Heart right ventricle (tissue), 16 donors: ENCODE measurements around the gene PLS3. TPM values are rescaled to one million over a fixed set of nuclear protein-coding genes. Genes with fewer than 3 reads are reported as not detected.

Experiments
- ATAC-seq, 8 donors: fragments of 200-7000 bp; cut with Tn5 transposase; one replicate each; pipeline ENCODE4 v1.9.1; 2020; ENCODE audit warnings: mild to moderate bottlenecking in 8 of 8, moderate library complexity in 8 of 8, moderate number of reproducible peaks in 1 of 8
- DNase-seq, 2 donors: peaks; one replicate each; pipeline ENCODE4 v3.0.0-alpha.2; 2020
- H3K27ac ChIP-seq, 10 donors: fragments of 200-600 bp; sonication (generic) in 2 of 10; one replicate each; pipeline versions ENCODE4 v1.5.0 to v1.8.0; 2020 to 2022; ENCODE audit warnings: mild to moderate bottlenecking in 3 of 10
- H3K27me3 ChIP-seq, 7 donors: fragments of 200-600 bp; one replicate each; pipeline ENCODE4 v1.8.0; 2021 to 2022; ENCODE audit warnings: mild to moderate bottlenecking in 2 of 7
- H3K36me3 ChIP-seq, 9 donors: fragments of 200-600 bp; sonication (generic) in 1 of 9; one replicate each; pipeline versions ENCODE4 v1.5.0 to v1.8.0; 2020 to 2022; ENCODE audit warnings: mild to moderate bottlenecking in 2 of 9
- H3K4me1 ChIP-seq, 9 donors: fragments of 200-600 bp; sonication (generic) in 1 of 9; one replicate each; pipeline versions ENCODE4 v1.5.0 to v1.8.0; 2020 to 2022; ENCODE audit warnings: mild to moderate bottlenecking in 4 of 9
- H3K4me3 ChIP-seq, 10 donors: fragments of 200-600 bp; sonication (generic) in 2 of 10; one replicate each; pipeline versions ENCODE4 v1.5.0 to v1.8.0; 2020 to 2022; ENCODE audit warnings: mild to moderate bottlenecking in 7 of 10, moderate library complexity in 2 of 10
- H3K9me3 ChIP-seq, 11 donors: fragments of 200-600 bp in 10 of 11; sonication (generic) in 2 of 11; one replicate each; pipeline versions ENCODE4 v1.5.0 to v1.8.0; 2013 to 2022; ENCODE audit warnings: mild to moderate bottlenecking in 2 of 11, control low read depth in 1 of 11, moderate library complexity in 1 of 11
- CTCF ChIP-seq, 9 donors: fragments of 200-600 bp; sonication (generic) in 2 of 9; IDR thresholded peaks; one replicate each; pipeline versions ENCODE4 v1.5.0 to v1.8.0; 2021 to 2022; ENCODE audit warnings: antibody characterized with exemption in 9 of 9, mild to moderate bottlenecking in 5 of 9, moderate library complexity in 1 of 9
- WGBS, 2 donors: extraction: QIAGEN DNeasy Blood & Tissue Kit; methylation state at CpG; one replicate each; pipeline ENCODE4 v1.1.7; 2013; ENCODE audit warnings: inconsistent platforms in 1 of 2; 5-methylcytosine and 5-hydroxymethylcytosine counted together
- intact Hi-C, 10 donors: fragments of 100-400 bp; cut with DNase I; formaldehyde crosslinking; loops; one replicate each; pipeline versions ENCODE4 v1.11.1 to v1.14.2; 2022
- polyA plus RNA-seq, 2 donors: library from polyadenylated mRNA; stranded (reverse); fragments of 200-250 nt; gene quantifications; one replicate each; pipeline ENCODE4 v1.2.3, GENCODE V29; 2013
- total RNA-seq, 10 donors: library from RNA; stranded (reverse); fragmentation: NEBNext Ultra II Directional in 3 of 10; extraction: Animal tissue kit (Norgen Biotek cat#: 25700) in 3 of 10; gene quantifications; one replicate each; pipeline versions ENCODE4 v1.2.1 to v1.2.4, GENCODE V29; 2021 to 2023
- donor health status: Arrhythmogenic right ventricular cardiomyopathy.
- donor health status: ischemic (EF 13 %, LVEDD 7.1; RV severe dilation, severe dysfunction).
- donor health status: healthy with polysubstance abuse.
- donor health status: DM: no; HTN: yes; CAD: no.
- donor health status: DM: no; HTN: no; CAD: no.
- donor health status: ischemic (EF 25% LVEDD 6.9; RV normal size, moderate dysfunction).
- donor health status: ischemic (EF 25% LVEDD 5.7; RV mildly dilated, moderate dysfunction).
- donor health status: healthy.
- donor health status: DM: yes; HTN: yes; CAD: no.
- donor health status: Ischemic cardiomyopathy.
- donor health status: ischemic (EF 35%, LVEDD 5.7; RV mildly dilated, moderate dysfunction).
- donor health status: nonischemic (EF 11% LVEDD 7.7; RV severe dilation, severe dysfunction).
- donor health status: DM: yes; HTN: yes; CAD: no.
- donor health status: PGD.
- donor health status: ischemic (EF 29% LVEDD 5.4; RV normal size, mild dysfunction).
- donor health status: nonischemic (EF 23%, LVEDD 6.1; RV moderate dilation, normal function).

The PLS3 gene
- total and polyA plus RNA-seq, 12 donors: 29.7 to 56.9 (median 38.0) TPM

DNA sequence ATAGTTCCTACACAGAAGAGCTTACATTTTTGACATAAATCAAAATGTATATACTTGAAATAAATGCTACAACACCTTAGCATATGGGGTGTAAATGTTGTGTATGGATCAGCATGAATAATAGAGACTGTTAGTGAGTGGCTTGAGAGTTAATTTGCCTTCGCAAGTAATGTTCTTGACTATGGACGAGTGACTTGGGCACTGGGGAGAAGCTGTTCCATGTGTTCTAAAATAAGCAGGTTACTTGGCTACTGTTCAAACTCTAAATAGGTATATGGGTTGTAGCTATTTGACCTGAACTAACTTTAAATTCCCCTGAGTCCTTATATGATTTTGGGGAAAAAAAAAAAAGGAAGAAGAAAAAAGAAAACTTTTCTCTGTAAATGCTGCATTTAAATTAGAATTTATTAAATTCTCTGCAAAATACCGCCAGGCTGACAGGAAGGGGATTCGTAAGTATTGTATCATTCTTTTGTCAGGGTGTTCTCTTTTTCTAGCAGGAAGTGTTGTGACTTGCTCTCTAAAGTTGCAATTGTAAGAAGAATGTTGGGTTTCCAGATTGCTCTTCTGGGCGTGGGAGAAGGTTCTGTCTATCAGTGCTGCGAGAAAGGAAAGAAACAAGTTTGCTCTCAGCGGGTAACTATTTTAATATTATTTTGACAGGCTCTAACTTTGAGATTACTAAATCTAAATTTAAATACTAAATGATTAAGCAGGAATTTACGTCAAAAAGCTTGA lies 32.2 kb downstream of the PLS3 start:
- intact Hi-C loops: loop anchor here in 1 of 10 donors (2.0 kb wide), 1 partner anchor 30 kb away; no protein-coding TSS in a partner anchor
- ATAC-seq: peak in 7 of 8 donors; percentile 57 to 88 (median 68)
- peak overlapping the region in 9 of 10 donors; percentile 27 to 60 (median 42) for H3K4me3 ChIP-seq
- TF ChIP-seq CTCF (IDR thresholded peaks at IDR 0.05): no peak
- peak overlapping the region; percentile 23 to 90 (median 77) for H3K27ac ChIP-seq
- peaks cover 0 to 52% (median 14%) of the 10 kb centered on the region in 9 donors for H3K4me1 ChIP-seq
- H3K27me3 ChIP-seq: peaks cover 0 to 84% (median 0%) of the 10 kb centered on the region in 7 donors
- no peaks in the 10 kb centered on the region for H3K9me3 ChIP-seq
- H3K36me3 ChIP-seq: no peaks in the 10 kb centered on the region
- DNase-seq: no peak
- whole genome bisulfite sequencing, 2 donors: 7% methylated on average over 8 of the region's 8 CpGs

DNA sequence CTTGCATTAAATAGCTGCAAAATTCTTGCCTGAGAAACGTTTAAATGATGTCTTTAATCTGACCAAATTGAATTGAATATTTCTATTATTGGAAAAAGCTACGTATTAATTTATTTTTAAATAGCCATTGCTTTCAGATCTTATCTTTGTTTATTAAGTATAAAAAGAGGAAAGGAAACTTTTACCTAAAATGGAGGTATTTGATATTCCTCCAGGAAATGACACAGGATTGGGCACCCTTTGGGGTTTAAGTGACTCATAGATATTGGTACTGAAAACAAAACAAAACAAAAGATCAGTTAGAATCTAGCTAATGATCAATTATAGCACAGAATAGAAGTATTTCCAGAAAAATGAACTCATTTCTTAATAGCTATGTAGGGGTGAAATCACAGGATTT lies 34.1 kb downstream of the PLS3 start:
- peak overlapping the region in 9 of 10 donors; percentile 23 to 90 (median 81) for H3K27ac ChIP-seq
- 9 to 12% methylated on average over 2 of the region's 2 CpGs for WGBS, 2 donors
- no peak for TF ChIP-seq CTCF (IDR thresholded peaks at IDR 0.05)
- intact Hi-C loops: no loop called here
- H3K27me3 ChIP-seq: peaks cover 0 to 88% (median 0%) of the 10 kb centered on the region in 7 donors
- peaks cover 0 to 65% (median 14%) of the 10 kb centered on the region in 9 donors for H3K4me1 ChIP-seq
- no peaks in the 10 kb centered on the region for H3K9me3 ChIP-seq
- H3K36me3 ChIP-seq: no peaks in the 10 kb centered on the region
- DNase-seq: no peak
- peak overlapping the region; percentile 6 to 60 (median 42) for H3K4me3 ChIP-seq
- no peak for ATAC-seq

GRCh38 chrX:115598556-115598955 lies 37.6 kb downstream of the PLS3 start:
- Histone ChIP-seq H3K27me3 (peaks cover 0 to 92% (median 0%) of the 10 kb centered on the region in 7 donors), H3K4me1 (peaks cover 0 to 76% (median 18%) of the 10 kb centered on the region in 9 donors), H3K27ac (peak overlapping the region in 1 of 10 donors; percentile 77), H3K4me3 (no peak overlapping the region), H3K36me3 (peaks cover 0 to 2% (median 0%) of the 10 kb centered on the region in 9 donors), H3K9me3 (no peaks in the 10 kb centered on the region)
- intact Hi-C loops: no loop called here
- ATAC-seq (no peak), DNase-seq (no peak)
- TF ChIP-seq CTCF (IDR thresholded peaks at IDR 0.05): no peak
- WGBS, 2 donors: 79 to 96% methylated on average over 1 of the region's 1 CpG

- Histone ChIP-seq H3K36me3 (peaks cover 0 to 12% (median 0%) of the 10 kb centered on the region in 9 donors), H3K27ac (peak overlapping the region; percentile 8 to 77 (median 62)), H3K9me3 (no peaks in the 10 kb centered on the region), H3K4me1 (peaks cover 0 to 67% (median 14%) of the 10 kb centered on the region in 9 donors), H3K4me3 (no peak overlapping the region), H3K27me3 (peaks cover 0 to 82% (median 0%) of the 10 kb centered on the region in 7 donors)
- intact Hi-C loops: no loop called here
- DNase-seq: no peak
- TF ChIP-seq CTCF (IDR thresholded peaks at IDR 0.05): no peak
- no peak for ATAC-seq
Measured at GRCh38 chrX:115602308-115602707, 41.3 kb downstream of the PLS3 start.
